H1 (cell line): ENCODE measurements around the gene OR10P1. TPM values are rescaled to one million over a fixed set of nuclear protein-coding genes. Genes with fewer than 3 reads are reported as not detected.

Experiments
- CEBPB ChIP-seq: IDR thresholded peaks from 2 replicates; pipeline ENCODE4 v1.6.1; 2012; ENCODE audit warnings: low read depth, low read length
- GABPA ChIP-seq: IDR thresholded peaks from 2 replicates; pipeline ENCODE4 v1.6.1; 2011; ENCODE audit warnings: mild to moderate bottlenecking, low read length, moderate library complexity, borderline replicate concordance; ENCODE audit not compliant: insufficient read depth
- KDM1A ChIP-seq: fragments of 200-600, 300-600 bp; sonication (generic); IDR thresholded peaks from 2 replicates; pipeline ENCODE4 v1.7.1; 2016; ENCODE audit warnings: mild to moderate bottlenecking, low read length, borderline replicate concordance
- MAFK ChIP-seq: IDR thresholded peaks from 2 replicates; pipeline ENCODE4 v1.6.1; 2012; ENCODE audit warnings: low read depth, mild to moderate bottlenecking, improper control_type of control experiment, low read length
- polyA plus RNA-seq, 7 experiments: library from polyadenylated mRNA; depleted of rRNA in 3 of 7; stranded (reverse) in 5 of 7; unstranded in 2 of 7; fragments of >200 nt in 5 of 7; fragments of 200-250 nt in 2 of 7; gene quantifications; 1 replicate in 5 of 7; 2 replicates in 1 of 7; 4 replicates in 1 of 7; pipeline versions ENCODE4 v1.2.1 to v1.2.3, GENCODE V29; 2011 to 2013; ENCODE audit warnings: missing spikeins in 2 of 7, mixed read lengths in 2 of 7
- total RNA-seq: library from RNA; stranded (reverse); fragmentation: NEBNext Ultra II Directional; extraction: Animal tissue kit (Norgen Biotek cat#: 25700); gene quantifications from 2 replicates; pipeline ENCODE4 v1.2.1, GENCODE V29; 2021
- TF ChIP-seq, protein P1 (sequence below): IDR thresholded peaks from 2 replicates; pipeline ENCODE4 v1.6.1; 2012; ENCODE audit warnings: inconsistent platforms

Gene OR10P1
- total and polyA plus RNA-seq, 2 of the 8 experiments (the other 6 are each of a cell fraction or from before 2014, with no cell fraction given) = not detected

DNA sequence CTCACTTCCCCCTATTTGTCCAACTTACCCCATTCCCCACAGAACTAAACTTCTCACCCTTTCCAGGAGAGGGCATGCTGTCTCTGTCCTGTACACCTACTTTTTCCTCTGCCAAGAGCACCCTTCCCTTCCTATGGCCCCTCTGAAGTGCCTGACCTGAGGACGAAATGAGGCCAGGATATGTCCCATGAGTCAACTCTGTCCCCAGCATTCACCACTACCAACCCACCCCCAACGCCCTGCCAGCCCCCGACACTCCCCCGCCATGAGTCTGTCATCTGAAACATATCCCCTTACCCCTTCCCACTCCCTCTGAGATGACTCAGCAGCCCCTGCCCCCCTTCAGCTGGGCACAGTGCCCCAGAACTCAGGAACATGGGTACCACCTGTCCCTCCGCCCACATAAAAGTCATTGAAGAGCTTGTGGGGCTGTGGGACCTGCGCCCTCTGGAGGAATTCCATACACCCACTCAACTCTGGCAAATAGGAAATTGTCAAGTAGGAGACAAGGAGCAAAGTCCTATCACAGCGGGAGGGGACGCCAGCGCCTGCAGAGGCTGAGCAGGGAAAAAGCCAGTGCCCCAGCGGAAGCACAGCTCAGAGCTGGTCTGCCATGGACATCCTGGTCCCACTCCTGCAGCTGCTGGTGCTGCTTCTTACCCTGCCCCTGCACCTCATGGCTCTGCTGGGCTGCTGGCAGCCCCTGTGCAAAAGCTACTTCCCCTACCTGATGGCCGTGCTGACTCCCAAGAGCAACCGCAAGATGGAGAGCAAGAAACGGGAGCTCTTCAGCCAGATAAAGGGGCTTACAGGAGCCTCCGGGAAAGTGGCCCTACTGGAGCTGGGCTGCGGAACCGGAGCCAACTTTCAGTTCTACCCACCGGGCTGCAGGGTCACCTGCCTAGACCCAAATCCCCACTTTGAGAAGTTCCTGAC lies 44.7 kb downstream of the OR10P1 start (continued):
- TF ChIP-seq KDM1A = no peak
- TF ChIP-seq GABPA = peak; percentile 29; the same call in 1 of the 2 replicates
- no peak for TF ChIP-seq CEBPB
- TF ChIP-seq, protein P1, sequence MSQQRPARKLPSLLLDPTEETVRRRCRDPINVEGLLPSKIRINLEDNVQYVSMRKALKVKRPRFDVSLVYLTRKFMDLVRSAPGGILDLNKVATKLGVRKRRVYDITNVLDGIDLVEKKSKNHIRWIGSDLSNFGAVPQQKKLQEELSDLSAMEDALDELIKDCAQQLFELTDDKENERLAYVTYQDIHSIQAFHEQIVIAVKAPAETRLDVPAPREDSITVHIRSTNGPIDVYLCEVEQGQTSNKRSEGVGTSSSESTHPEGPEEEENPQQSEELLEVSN = no peak
- TF ChIP-seq MAFK = peak; percentile 37; the same call in 1 of the 2 replicates
